Measurements from ENCODE around the gene COX8A.

DNA sequence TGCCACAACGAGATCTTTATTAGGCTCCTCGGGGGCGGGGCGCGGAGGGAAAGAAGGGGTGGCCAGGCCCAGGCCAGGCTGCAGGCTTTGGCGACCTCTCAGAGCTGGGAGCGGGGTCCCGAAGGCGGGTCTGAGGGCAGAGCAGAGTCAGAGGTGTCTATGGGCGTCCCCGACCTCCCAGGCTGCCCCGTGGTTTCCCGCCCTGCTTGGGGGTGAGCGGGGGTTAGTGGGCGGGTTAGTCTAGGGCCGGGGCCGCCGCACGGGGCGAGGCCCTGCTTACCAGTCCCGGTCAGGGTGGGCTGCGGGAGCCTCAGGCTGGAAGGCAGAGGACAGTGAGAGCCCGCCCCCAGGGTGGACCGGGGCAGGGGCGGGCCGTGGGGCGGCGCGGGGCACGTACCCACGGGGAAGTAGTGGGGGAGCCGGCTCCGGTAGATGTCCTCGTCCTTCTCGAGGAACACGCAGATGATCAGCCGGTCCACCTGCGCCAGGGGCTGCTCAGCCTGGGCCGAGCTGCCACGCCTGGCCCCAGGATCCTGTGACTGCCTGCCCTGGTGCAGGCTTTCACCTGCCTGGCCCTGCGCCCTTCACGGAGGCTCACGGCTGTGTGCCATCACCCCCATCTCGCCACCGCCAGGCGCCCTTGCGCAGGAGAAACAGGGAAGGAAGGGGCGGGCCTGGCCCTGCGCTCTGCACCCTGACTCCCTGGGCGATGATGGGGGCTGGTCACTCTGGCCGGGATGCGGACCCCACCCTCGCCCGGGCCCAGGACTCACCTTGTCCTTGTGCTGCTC is 24.3 kb downstream of the COX8A start:
- TF ChIP-seq POLR2A (IDR thresholded peaks at IDR 0.05) (no peak), CTCF (IDR thresholded peaks at IDR 0.05) (no peak), POLR2AphosphoS5 (IDR thresholded peaks at IDR 0.05) (no peak)

Data from sigmoid colon (tissue), 4 donors.